ENCODE measurements around the gene GGN. TPM values are rescaled to one million over a fixed set of nuclear protein-coding genes. Genes with fewer than 3 reads are reported as not detected.
"Not testable (repeated sequence)": the region's sequence is repeated elsewhere in the genome, so short reads cannot be mapped to it uniquely, and the experiment has no call there.

GGN gene
- total RNA-seq, 1 donor: not detected

GRCh38 chr19:38340927-38341326 is 46.9 kb downstream of the GGN start:
- Histone ChIP-seq H3K27me3 (ENCODE audit: insufficient read depth, low read length) (no peaks in the 10 kb centered on the region), H3K4me1 (ENCODE audit: insufficient read depth, low read length) (peaks cover 9% of the 10 kb centered on the region), H3K9me3 (ENCODE audit: low read depth, low read length) (no peaks in the 10 kb centered on the region), H3K4me3 (ENCODE audit: low read length) (no peak overlapping the region)

- not testable (repeated sequence) for H3K27me3 ChIP-seq (ENCODE audit: insufficient read depth, low read length); H3K4me3 ChIP-seq (ENCODE audit: low read length); H3K9me3 ChIP-seq (ENCODE audit: low read depth, low read length); H3K4me1 ChIP-seq (ENCODE audit: insufficient read depth, low read length)
These were observed 48.8 kb downstream of the GGN start for GRCh38 chr19:38339011-38339410.

GRCh38 chr19:38337360-38337653 is 50.5 kb downstream of the GGN start:
- Histone ChIP-seq H3K4me1 (ENCODE audit: insufficient read depth, low read length) (peaks cover 9% of the 10 kb centered on the region), H3K9me3 (ENCODE audit: low read depth, low read length) (no peaks in the 10 kb centered on the region), H3K4me3 (ENCODE audit: low read length) (no peak overlapping the region), H3K27me3 (ENCODE audit: insufficient read depth, low read length) (no peaks in the 10 kb centered on the region)

- no peaks in the 10 kb centered on the region for H3K9me3 ChIP-seq (ENCODE audit: low read depth, low read length)
- peaks cover 9% of the 10 kb centered on the region for H3K4me1 ChIP-seq (ENCODE audit: insufficient read depth, low read length)
- H3K27me3 ChIP-seq (ENCODE audit: insufficient read depth, low read length): no peaks in the 10 kb centered on the region
- H3K4me3 ChIP-seq (ENCODE audit: low read length): peak overlapping the region; percentile 72
These were observed 51.0 kb downstream of the GGN start for GRCh38 chr19:38336638-38337359.

- Histone ChIP-seq H3K4me3 (ENCODE audit: low read length) (peak overlapping the region; percentile 72), H3K4me1 (ENCODE audit: insufficient read depth, low read length) (peaks cover 9% of the 10 kb centered on the region), H3K9me3 (ENCODE audit: low read depth, low read length) (no peaks in the 10 kb centered on the region), H3K27me3 (ENCODE audit: insufficient read depth, low read length) (no peaks in the 10 kb centered on the region)
These were observed 51.7 kb downstream of the GGN start for GRCh38 chr19:38335949-38336637.

Other genes with a start within 250 kb of the GGN start
- not detected for gene DPF1, start 163.8 kb downstream of the GGN start, total RNA-seq
- 0.31 TPM for gene PPP1R14A, start 131.7 kb downstream of the GGN start, total RNA-seq
- gene SPINT2, start 123.5 kb downstream of the GGN start, total RNA-seq: 34.5 TPM
- 3.1 TPM for gene C19orf33, start 83.8 kb downstream of the GGN start, total RNA-seq
- 27.4 TPM for gene YIF1B, start 72.1 kb downstream of the GGN start, total RNA-seq
- 3.8 TPM for gene KCNK6, start 68.2 kb downstream of the GGN start, total RNA-seq
- 1.9 TPM for gene CATSPERG, start 52.2 kb downstream of the GGN start, total RNA-seq
- 88.1 TPM for gene PSMD8, start 13.5 kb downstream of the GGN start, total RNA-seq
- gene SPRED3, start 663 bp upstream of the GGN start, total RNA-seq: 0.10 TPM
- 11.6 TPM for gene FAM98C, start 15.1 kb upstream of the GGN start, total RNA-seq
- 19.3 TPM for gene RASGRP4, start 38.2 kb upstream of the GGN start, total RNA-seq
- 0.10 TPM for gene RYR1, start 45.7 kb upstream of the GGN start, total RNA-seq
- gene MAP4K1, start 229.9 kb upstream of the GGN start, total RNA-seq: 29.1 TPM
- gene EIF3K, start 231.2 kb upstream of the GGN start, total RNA-seq: 517 TPM

Data from mononuclear cell (primary cell).